Panc1 (cell line): Measurements from ENCODE around the gene GAGE13.

Experiments
- POLR2AphosphoS5 ChIP-seq: IDR thresholded peaks from 2 replicates; pipeline ENCODE4 v1.6.1; 2012; ENCODE audit warnings: mild to moderate bottlenecking, low read depth, low read length, moderate library complexity
- SIN3A ChIP-seq: IDR thresholded peaks from 2 replicates; pipeline ENCODE4 v1.6.1; 2012; ENCODE audit warnings: low read depth, mild to moderate bottlenecking, low read length, moderate library complexity, borderline replicate concordance; ENCODE audit not compliant: insufficient read depth
- TF ChIP-seq, protein P1 (sequence below): fragments of 450-650 bp; IDR thresholded peaks from 2 replicates; pipeline ENCODE4 v1.5.1; 2017; ENCODE audit warnings: mild to moderate bottlenecking
- TF ChIP-seq, protein P2 (sequence below), 2 experiments: IDR thresholded peaks; 2 replicates each; pipeline ENCODE4 v1.6.1; 2011 to 2012; ENCODE audit warnings: low read depth in 2 of 2, control low read depth in 1 of 2, low read length in 1 of 2, mild to moderate bottlenecking in 1 of 2, moderate library complexity in 1 of 2; ENCODE audit not compliant: insufficient read depth in 1 of 2

DNA sequence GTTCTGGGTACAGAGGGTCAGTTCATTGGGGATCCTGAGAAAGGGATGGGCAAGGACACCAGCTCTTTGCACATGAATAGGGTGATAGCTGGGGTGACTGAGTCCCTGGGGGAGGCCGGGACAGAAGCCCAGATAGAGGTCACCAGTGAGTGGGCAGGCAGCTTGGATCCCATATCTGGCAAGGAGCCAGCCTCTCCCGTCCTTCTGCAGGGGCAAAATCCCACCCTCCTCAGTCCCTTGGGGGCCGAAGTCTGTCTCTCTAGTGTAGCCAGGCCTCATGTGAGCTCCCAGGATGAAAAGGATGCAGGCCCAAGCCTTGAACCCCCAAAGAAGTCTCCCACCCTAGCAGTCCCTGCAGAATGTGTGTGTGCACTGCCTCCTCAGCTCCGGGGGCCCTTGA lies 44.8 kb upstream of the GAGE13 start:
- TF ChIP-seq, protein P1, sequence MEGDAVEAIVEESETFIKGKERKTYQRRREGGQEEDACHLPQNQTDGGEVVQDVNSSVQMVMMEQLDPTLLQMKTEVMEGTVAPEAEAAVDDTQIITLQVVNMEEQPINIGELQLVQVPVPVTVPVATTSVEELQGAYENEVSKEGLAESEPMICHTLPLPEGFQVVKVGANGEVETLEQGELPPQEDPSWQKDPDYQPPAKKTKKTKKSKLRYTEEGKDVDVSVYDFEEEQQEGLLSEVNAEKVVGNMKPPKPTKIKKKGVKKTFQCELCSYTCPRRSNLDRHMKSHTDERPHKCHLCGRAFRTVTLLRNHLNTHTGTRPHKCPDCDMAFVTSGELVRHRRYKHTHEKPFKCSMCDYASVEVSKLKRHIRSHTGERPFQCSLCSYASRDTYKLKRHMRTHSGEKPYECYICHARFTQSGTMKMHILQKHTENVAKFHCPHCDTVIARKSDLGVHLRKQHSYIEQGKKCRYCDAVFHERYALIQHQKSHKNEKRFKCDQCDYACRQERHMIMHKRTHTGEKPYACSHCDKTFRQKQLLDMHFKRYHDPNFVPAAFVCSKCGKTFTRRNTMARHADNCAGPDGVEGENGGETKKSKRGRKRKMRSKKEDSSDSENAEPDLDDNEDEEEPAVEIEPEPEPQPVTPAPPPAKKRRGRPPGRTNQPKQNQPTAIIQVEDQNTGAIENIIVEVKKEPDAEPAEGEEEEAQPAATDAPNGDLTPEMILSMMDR = no peak
- TF ChIP-seq SIN3A (no peak), POLR2AphosphoS5 (no peak)
- TF ChIP-seq, protein P2, sequence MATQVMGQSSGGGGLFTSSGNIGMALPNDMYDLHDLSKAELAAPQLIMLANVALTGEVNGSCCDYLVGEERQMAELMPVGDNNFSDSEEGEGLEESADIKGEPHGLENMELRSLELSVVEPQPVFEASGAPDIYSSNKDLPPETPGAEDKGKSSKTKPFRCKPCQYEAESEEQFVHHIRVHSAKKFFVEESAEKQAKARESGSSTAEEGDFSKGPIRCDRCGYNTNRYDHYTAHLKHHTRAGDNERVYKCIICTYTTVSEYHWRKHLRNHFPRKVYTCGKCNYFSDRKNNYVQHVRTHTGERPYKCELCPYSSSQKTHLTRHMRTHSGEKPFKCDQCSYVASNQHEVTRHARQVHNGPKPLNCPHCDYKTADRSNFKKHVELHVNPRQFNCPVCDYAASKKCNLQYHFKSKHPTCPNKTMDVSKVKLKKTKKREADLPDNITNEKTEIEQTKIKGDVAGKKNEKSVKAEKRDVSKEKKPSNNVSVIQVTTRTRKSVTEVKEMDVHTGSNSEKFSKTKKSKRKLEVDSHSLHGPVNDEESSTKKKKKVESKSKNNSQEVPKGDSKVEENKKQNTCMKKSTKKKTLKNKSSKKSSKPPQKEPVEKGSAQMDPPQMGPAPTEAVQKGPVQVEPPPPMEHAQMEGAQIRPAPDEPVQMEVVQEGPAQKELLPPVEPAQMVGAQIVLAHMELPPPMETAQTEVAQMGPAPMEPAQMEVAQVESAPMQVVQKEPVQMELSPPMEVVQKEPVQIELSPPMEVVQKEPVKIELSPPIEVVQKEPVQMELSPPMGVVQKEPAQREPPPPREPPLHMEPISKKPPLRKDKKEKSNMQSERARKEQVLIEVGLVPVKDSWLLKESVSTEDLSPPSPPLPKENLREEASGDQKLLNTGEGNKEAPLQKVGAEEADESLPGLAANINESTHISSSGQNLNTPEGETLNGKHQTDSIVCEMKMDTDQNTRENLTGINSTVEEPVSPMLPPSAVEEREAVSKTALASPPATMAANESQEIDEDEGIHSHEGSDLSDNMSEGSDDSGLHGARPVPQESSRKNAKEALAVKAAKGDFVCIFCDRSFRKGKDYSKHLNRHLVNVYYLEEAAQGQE (IDR thresholded peaks at IDR 0.05; ENCODE audit: insufficient read depth in 1 of 2, low read depth in 2 of 2, low read length in 1 of 2) = no peak
